COLO668 (cell line): ENCODE results near the gene CLEC18B.
"Not testable (repeated sequence)": the region's sequence is repeated elsewhere in the genome, so short reads cannot be mapped to it uniquely, and the experiment has no call there.

ENCODE experiments used
- DNase-seq: peaks from one replicate; lab custom pipeline; 2025; ENCODE audit not compliant: unreplicated experiment; lab: John Stamatoyannopoulos, UW

Gene CLEC18B

DNA sequence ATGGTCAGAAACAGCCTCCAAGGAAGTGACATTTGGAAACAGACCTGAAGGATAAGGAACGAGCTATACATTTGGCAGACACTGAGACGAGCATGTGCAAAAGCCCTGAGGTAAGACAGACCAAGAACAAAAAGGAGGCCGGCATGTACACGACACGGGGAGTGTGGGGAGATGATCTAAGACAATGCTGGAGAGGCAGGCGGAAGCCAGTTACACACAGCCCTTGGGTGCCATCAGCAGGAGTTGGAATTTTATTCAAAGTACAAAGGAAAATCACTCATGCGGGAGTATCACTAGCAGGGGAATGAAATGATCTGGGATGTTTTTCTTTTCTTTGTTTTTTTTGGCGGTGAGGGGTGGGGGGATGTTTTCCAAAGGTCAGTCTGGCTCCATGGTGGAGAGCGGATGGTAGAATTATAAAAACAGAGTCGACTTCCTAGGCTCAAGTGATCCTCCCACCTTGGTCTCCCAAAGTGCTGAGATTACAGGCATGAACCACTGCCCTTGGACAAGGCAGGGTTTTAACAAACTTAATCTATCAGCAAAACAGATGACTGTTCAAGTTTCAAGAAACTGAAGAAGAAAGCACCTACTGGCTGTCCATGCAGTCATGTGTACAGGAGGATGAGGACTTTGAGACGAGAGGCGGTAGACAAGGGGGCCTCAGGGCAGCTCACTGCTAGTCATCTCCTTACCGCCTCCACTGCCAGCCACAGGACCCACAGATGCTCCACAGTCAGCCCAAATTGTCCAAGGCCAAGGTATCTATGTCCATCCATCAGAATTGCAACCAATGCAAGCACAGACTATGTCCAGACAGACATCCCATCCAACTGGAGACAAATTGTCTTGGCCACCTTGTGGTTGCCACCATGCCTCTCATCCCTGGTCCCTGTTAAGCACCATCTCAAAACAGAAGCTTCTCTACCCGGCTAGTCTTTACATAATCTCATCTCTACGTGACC lies 59.4 kb downstream of the CLEC18B start:
- not testable (repeated sequence) for DNase-seq
